LNCaP clone FGC (cell line): ENCODE measurements around the gene GNG12.

Source experiments
- DNase-seq: peaks from one replicate; pipeline ENCODE4 v3.0.0-alpha.2; 2011; ENCODE audit warnings: low read depth
- H3K4me3 ChIP-seq: 2 replicates; pipeline ENCODE4 v1.5.1; 2011; ENCODE audit warnings: mild to moderate bottlenecking, low read depth, low read length, control low read depth
- CTCF ChIP-seq: IDR thresholded peaks from 2 replicates; pipeline ENCODE4 v1.5.1; 2012; ENCODE audit warnings: mild to moderate bottlenecking; ENCODE audit not compliant: control insufficient read depth, insufficient read depth; ENCODE audit errors: extremely low read depth

Gene GNG12

GRCh38 chr1:67843746-67844145 is 10.5 kb upstream of the GNG12 start:
- no peak for TF ChIP-seq CTCF
- no peak overlapping the region for H3K4me3 ChIP-seq
- no peak for DNase-seq

GRCh38 chr1:67843331-67843730 is 10.1 kb upstream of the GNG12 start:
- no peak overlapping the region for H3K4me3 ChIP-seq

GRCh38 chr1:67840449-67840848 is 7.2 kb upstream of the GNG12 start:
- TF ChIP-seq CTCF = no peak
- DNase-seq = no peak
- H3K4me3 ChIP-seq = no peak overlapping the region

More at GRCh38 chr1:67843331-67843730, 10.1 kb upstream of the GNG12 start:
- no peak for TF ChIP-seq CTCF
- no peak for DNase-seq

GRCh38 chr1:67839826-67840225 is 6.6 kb upstream of the GNG12 start:
- no peak for DNase-seq
- no peak for TF ChIP-seq CTCF
- H3K4me3 ChIP-seq = no peak overlapping the region

GRCh38 chr1:67838180-67838910 is 5.1 kb upstream of the GNG12 start:
- DNase-seq = no peak
- H3K4me3 ChIP-seq = no peak overlapping the region
- no peak for TF ChIP-seq CTCF

- no peak for TF ChIP-seq CTCF
- DNase-seq = no peak
Measured at GRCh38 chr1:67836769-67837168, 3.5 kb upstream of the GNG12 start.

More at GRCh38 chr1:67836769-67837168, 3.5 kb upstream of the GNG12 start:
- H3K4me3 ChIP-seq = no peak overlapping the region
